ENCODE measurements around the gene SF3A1.

DNA sequence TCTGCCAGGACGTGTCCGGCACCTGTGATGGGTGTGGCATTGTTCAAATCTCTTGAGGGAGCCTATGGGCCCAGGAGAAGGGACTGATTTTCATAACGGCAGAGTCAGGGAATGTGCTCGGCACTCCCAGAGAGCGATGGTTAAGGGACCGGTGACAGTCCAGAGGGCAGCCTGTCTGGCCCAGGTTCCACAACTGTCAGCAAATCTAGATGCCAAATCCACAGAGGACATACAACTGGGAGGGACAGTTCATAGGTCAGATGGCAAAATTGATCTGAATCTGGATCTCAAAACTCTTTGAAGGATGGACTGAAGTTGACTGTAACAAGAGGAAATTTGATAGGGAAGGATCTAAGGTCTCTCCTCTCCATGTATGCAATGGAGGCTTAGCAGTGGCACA is 47.6 kb upstream of the SF3A1 start:
- TF ChIP-seq FOXJ3 (CRISPR knock-in tag; IDR thresholded peaks at IDR 0.05; ENCODE audit: borderline replicate concordance) (no peak), CREM (CRISPR knock-in tag; IDR thresholded peaks at IDR 0.05) (no peak), RELA (CRISPR knock-in tag; IDR thresholded peaks at IDR 0.05; ENCODE audit: borderline replicate concordance) (no peak), ZNF232 (CRISPR knock-in tag; IDR thresholded peaks at IDR 0.05) (no peak), CTCF (IDR thresholded peaks at IDR 0.05) (no peak), E2F4 (CRISPR knock-in tag; IDR thresholded peaks at IDR 0.05; ENCODE audit: borderline replicate concordance, low read depth) (no peak), ZNF317 (CRISPR knock-in tag; IDR thresholded peaks at IDR 0.05; ENCODE audit: borderline replicate concordance, low read depth) (no peak), IRF1 (CRISPR knock-in tag; IDR thresholded peaks at IDR 0.05) (no peak), MXD4 (CRISPR knock-in tag; IDR thresholded peaks at IDR 0.05; ENCODE audit: borderline replicate concordance) (no peak), TCF7 (CRISPR knock-in tag; IDR thresholded peaks at IDR 0.05; ENCODE audit: low read depth) (no peak), CREB1 (CRISPR knock-in tag; IDR thresholded peaks at IDR 0.05) (no peak), MAX (CRISPR knock-in tag; IDR thresholded peaks at IDR 0.05) (no peak)
- TF ChIP-seq, protein P1, sequence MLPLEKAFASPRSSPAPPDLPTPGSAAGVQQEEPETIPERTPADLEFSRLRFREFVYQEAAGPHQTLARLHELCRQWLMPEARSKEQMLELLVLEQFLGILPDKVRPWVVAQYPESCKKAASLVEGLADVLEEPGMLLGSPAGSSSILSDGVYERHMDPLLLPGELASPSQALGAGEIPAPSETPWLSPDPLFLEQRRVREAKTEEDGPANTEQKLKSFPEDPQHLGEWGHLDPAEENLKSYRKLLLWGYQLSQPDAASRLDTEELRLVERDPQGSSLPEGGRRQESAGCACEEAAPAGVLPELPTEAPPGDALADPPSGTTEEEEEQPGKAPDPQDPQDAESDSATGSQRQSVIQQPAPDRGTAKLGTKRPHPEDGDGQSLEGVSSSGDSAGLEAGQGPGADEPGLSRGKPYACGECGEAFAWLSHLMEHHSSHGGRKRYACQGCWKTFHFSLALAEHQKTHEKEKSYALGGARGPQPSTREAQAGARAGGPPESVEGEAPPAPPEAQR (CRISPR knock-in tag; IDR thresholded peaks at IDR 0.05), result no peak
